B cell (primary cell): ENCODE measurements around the gene CYB5B. TPM values are rescaled to one million over a fixed set of nuclear protein-coding genes. Genes with fewer than 3 reads are reported as not detected.

Experiments
- ATAC-seq: fragments of 200-7000 bp; cut with Tn5 transposase; one replicate; pipeline ENCODE4 v1.10.0; 2021; ENCODE audit warnings: low read depth, mild to moderate bottlenecking, moderate number of reproducible peaks, moderate library complexity
- CTCF ChIA-PET: fragments of 350-600 bp; sonication (Branson Sonifier 250); formaldehyde crosslinking; loops from one replicate; lab custom pipeline; 2021; ENCODE audit warnings: antibody characterized with exemption, inconsistent platforms; lab: Charles Lee
- POLR2A ChIA-PET: fragments of 350-600 bp; sonication (Branson Sonifier 250); formaldehyde crosslinking; loops from one replicate; lab custom pipeline; 2021; ENCODE audit warnings: antibody characterized with exemption; lab: Charles Lee
- DNase-seq: peaks from one replicate; pipeline ENCODE4 v3.0.0; 2013
- H2AFZ ChIP-seq: 2 replicates; pipeline ENCODE4 v1.6.1; 2012; ENCODE audit warnings: mild to moderate bottlenecking, low read depth, low read length; ENCODE audit not compliant: insufficient read depth, poor library complexity, severe bottlenecking
- H3K27ac ChIP-seq, 2 donors: 1 replicate in 1 of 2; 2 replicates in 1 of 2; pipeline ENCODE4 v1.5.1; 2012 to 2013; ENCODE audit warnings: low read length in 2 of 2, mild to moderate bottlenecking in 2 of 2, moderate library complexity in 1 of 2
- H3K27me3 ChIP-seq, 4 experiments: fragments of 200-600 bp in 1 of 4; sonication (generic) in 1 of 4; replicated peaks in 1 of 4; 1 replicate in 2 of 4; 2 replicates in 2 of 4; pipeline versions ENCODE4 v1.6.1 to v1.7.0; 2013 to 2016; ENCODE audit warnings: low read length in 3 of 4, mild to moderate bottlenecking in 2 of 4, mixed read lengths in 1 of 4, moderate library complexity in 1 of 4; ENCODE audit not compliant: insufficient read depth in 4 of 4, control insufficient read depth in 3 of 4; ENCODE audit errors: control extremely low read depth in 1 of 4
- H3K36me3 ChIP-seq, 2 experiments: replicated peaks in 1 of 2; 1 replicate in 1 of 2; 2 replicates in 1 of 2; pipeline versions ENCODE4 v1.6.1 to v1.7.1; 2013; ENCODE audit warnings: low read length in 1 of 2; ENCODE audit not compliant: insufficient read depth in 2 of 2, control insufficient read depth in 1 of 2; ENCODE audit errors: control extremely low read depth in 1 of 2, extremely low read depth in 1 of 2
- H3K4me1 ChIP-seq, 2 donors: fragments of 200-600 bp in 1 of 2; sonication (generic) in 1 of 2; 1 replicate in 1 of 2; 2 replicates in 1 of 2; pipeline versions ENCODE4 v1.5.1 to v1.6.1; 2013 to 2017; ENCODE audit warnings: low read length in 2 of 2; ENCODE audit not compliant: control insufficient read depth in 2 of 2, insufficient read depth in 2 of 2
- H3K4me2 ChIP-seq: replicated peaks from 2 replicates; pipeline ENCODE3; 2012; ENCODE audit warnings: mild to moderate bottlenecking, low read depth, low read length; ENCODE audit not compliant: poor library complexity, severe bottlenecking
- H3K4me3 ChIP-seq, 5 experiments: fragments of 200-600 bp in 1 of 5; sonication (generic) in 1 of 5; 1 replicate in 3 of 5; 2 replicates in 2 of 5; pipeline versions ENCODE4 v1.5.1 to v1.7.0; 2011 to 2016; ENCODE audit warnings: low read length in 4 of 5, mild to moderate bottlenecking in 4 of 5, low read depth in 2 of 5, control low read depth in 1 of 5, moderate library complexity in 1 of 5; ENCODE audit not compliant: insufficient read depth in 1 of 5; ENCODE audit errors: control extremely low read depth in 1 of 5, extremely low read depth in 1 of 5
- H3K79me2 ChIP-seq: fragments of 200-600 bp; sonication (generic); one replicate; pipeline ENCODE4 v1.6.0; 2016; ENCODE audit warnings: low read length; ENCODE audit not compliant: control insufficient read depth, insufficient read depth
- H3K9ac ChIP-seq: fragments of 200-600 bp; sonication (generic); 2 replicates; pipeline ENCODE4 v1.6.1; 2017; ENCODE audit warnings: mild to moderate bottlenecking, low read length, moderate library complexity
- H3K9me3 ChIP-seq, 3 donors: one replicate each; pipeline versions ENCODE4 v1.6.1 to v1.7.1; 2013; ENCODE audit warnings: low read length in 2 of 3; ENCODE audit not compliant: control insufficient read depth in 2 of 3, insufficient read depth in 1 of 3; ENCODE audit errors: control extremely low read depth in 1 of 3
- H4K20me1 ChIP-seq: 2 replicates; pipeline ENCODE4 v1.6.0; 2012; ENCODE audit warnings: mild to moderate bottlenecking, low read length; ENCODE audit not compliant: insufficient read depth, control insufficient read depth, poor library complexity, severe bottlenecking
- H3K27ac Mint-ChIP-seq: one replicate; pipeline ENCODE4 v1.8.0; 2021; ENCODE audit warnings: mixed read lengths
- H3K27me3 Mint-ChIP-seq: one replicate; pipeline ENCODE4 v1.8.0; 2021; ENCODE audit warnings: mixed read lengths
- H3K4me1 Mint-ChIP-seq: one replicate; pipeline ENCODE4 v1.8.0; 2021; ENCODE audit warnings: mixed read lengths
- H3K4me3 Mint-ChIP-seq: one replicate; pipeline ENCODE4 v1.8.0; 2021; ENCODE audit warnings: mixed read lengths
- H3K9me3 Mint-ChIP-seq: one replicate; pipeline ENCODE4 v1.8.0; 2022; ENCODE audit warnings: mixed read lengths; ENCODE audit not compliant: insufficient read depth
- EZH2 ChIP-seq: IDR thresholded peaks from 2 replicates; pipeline ENCODE4 v1.6.1; 2012; ENCODE audit warnings: borderline replicate concordance, low read depth, mild to moderate bottlenecking, moderate library complexity, low read length; ENCODE audit not compliant: insufficient read depth, poor library complexity, severe bottlenecking
- WGBS: methylation state at CpG from one replicate; pipeline ENCODE4 v1.1.5; 2013; ENCODE audit warnings: missing lambda C conversion rate; ENCODE audit not compliant: insufficient coverage; 5-methylcytosine and 5-hydroxymethylcytosine counted together
- intact Hi-C: fragments of 100-400 bp; cut with micrococcal nuclease; formaldehyde crosslinking; loops from one replicate; pipeline ENCODE4 v1.10.0; 2022
- polyA plus RNA-seq: library from polyadenylated mRNA; depleted of rRNA; stranded (reverse); fragments of >200 nt; gene quantifications from 2 replicates; pipeline ENCODE4 v1.2.3, GENCODE V29; 2012
- total RNA-seq, 2 donors: library from RNA; stranded (reverse); fragments of 120-200 nt in 1 of 2; gene quantifications; 1 replicate in 1 of 2; 2 replicates in 1 of 2; pipeline versions ENCODE4 v1.2.3 to v1.2.4, GENCODE V29; 2013 to 2022
- TF ChIP-seq, protein P1 (sequence below): fragments of 200-600 bp; IDR thresholded peaks from one replicate; pipeline ENCODE4 v1.8.0; 2022; ENCODE audit warnings: antibody characterized with exemption, mild to moderate bottlenecking

Gene CYB5B
- total and polyA plus RNA-seq, 2 donors (not counting 1 experiment from before 2014, with no cell fraction given): 21.5 to 64.7 TPM

- ATAC-seq (no peak), DNase-seq (no peak)
- Histone ChIP-seq H3K27me3 (no peaks in the 10 kb centered on the region), H3K4me3 (no peak overlapping the region), H3K4me1 (peaks cover 33 to 37% of the 10 kb centered on the region in 2 donors), H2AFZ (no peak overlapping the region), H3K27ac (no peak overlapping the region), H3K9ac (no peak overlapping the region), H3K4me2 (no peak overlapping the region), H3K9me3 (peaks cover 0 to 6% (median 0%) of the 10 kb centered on the region in 3 donors), H3K36me3 (peaks cover 0 to 16% of the 10 kb centered on the region in 2 experiments), H3K79me2 (no peaks in the 10 kb centered on the region), H4K20me1 (no peaks in the 10 kb centered on the region)
- Mint-ChIP-seq H3K4me3 (no peak overlapping the region), H3K4me1 (peaks cover 43% of the 10 kb centered on the region), H3K27ac (no peak overlapping the region), H3K9me3 (no peaks in the 10 kb centered on the region), H3K27me3 (no peaks in the 10 kb centered on the region)
- ChIA-PET POLR2A (no interaction called here), CTCF (no interaction called here)
- intact Hi-C loops: no loop called here
- no CpG with 5 or more reads among the region's 2 CpGs for whole genome bisulfite sequencing
- no peak for TF ChIP-seq EZH2
These were observed 42.1 kb downstream of the CYB5B start for GRCh38 chr16:69466547-69466946.

- no peak overlapping the region for H3K9ac ChIP-seq
- peaks cover 44% of the 10 kb centered on the region for H3K4me1 Mint-ChIP-seq
- H3K79me2 ChIP-seq: no peaks in the 10 kb centered on the region
- no peaks in the 10 kb centered on the region for H3K9me3 Mint-ChIP-seq
- intact Hi-C loops: no loop called here
- H3K4me1 ChIP-seq: peaks cover 33 to 37% of the 10 kb centered on the region in 2 donors
- TF ChIP-seq, protein P1, sequence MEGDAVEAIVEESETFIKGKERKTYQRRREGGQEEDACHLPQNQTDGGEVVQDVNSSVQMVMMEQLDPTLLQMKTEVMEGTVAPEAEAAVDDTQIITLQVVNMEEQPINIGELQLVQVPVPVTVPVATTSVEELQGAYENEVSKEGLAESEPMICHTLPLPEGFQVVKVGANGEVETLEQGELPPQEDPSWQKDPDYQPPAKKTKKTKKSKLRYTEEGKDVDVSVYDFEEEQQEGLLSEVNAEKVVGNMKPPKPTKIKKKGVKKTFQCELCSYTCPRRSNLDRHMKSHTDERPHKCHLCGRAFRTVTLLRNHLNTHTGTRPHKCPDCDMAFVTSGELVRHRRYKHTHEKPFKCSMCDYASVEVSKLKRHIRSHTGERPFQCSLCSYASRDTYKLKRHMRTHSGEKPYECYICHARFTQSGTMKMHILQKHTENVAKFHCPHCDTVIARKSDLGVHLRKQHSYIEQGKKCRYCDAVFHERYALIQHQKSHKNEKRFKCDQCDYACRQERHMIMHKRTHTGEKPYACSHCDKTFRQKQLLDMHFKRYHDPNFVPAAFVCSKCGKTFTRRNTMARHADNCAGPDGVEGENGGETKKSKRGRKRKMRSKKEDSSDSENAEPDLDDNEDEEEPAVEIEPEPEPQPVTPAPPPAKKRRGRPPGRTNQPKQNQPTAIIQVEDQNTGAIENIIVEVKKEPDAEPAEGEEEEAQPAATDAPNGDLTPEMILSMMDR: no peak
- no peak for TF ChIP-seq EZH2
- no peaks in the 10 kb centered on the region for H3K27me3 Mint-ChIP-seq
- no peaks in the 10 kb centered on the region for H4K20me1 ChIP-seq
- H2AFZ ChIP-seq: no peak overlapping the region
- ChIA-PET POLR2A (no interaction called here), CTCF (no interaction called here)
- H3K27ac Mint-ChIP-seq: no peak overlapping the region
- H3K4me2 ChIP-seq: no peak overlapping the region
- ATAC-seq (no peak), DNase-seq (no peak)
- WGBS: no CpG with 5 or more reads among the region's 1 CpG
- H3K4me3 ChIP-seq: no peak overlapping the region
- H3K27ac ChIP-seq: no peak overlapping the region
- H3K9me3 ChIP-seq: peaks cover 0 to 6% (median 0%) of the 10 kb centered on the region in 3 donors
- H3K4me3 Mint-ChIP-seq: no peak overlapping the region
- no peaks in the 10 kb centered on the region for H3K27me3 ChIP-seq
- peaks cover 0 to 16% of the 10 kb centered on the region in 2 experiments for H3K36me3 ChIP-seq
These were observed 42.7 kb downstream of the CYB5B start for GRCh38 chr16:69467080-69467479.
